Breast epithelium (tissue), 3 donors: ENCODE results near the gene ZNF492.

Experiments used
- CTCF ChIP-seq, 3 donors: fragments of 450-650 bp; IDR thresholded peaks; one replicate each; pipeline ENCODE4 v1.5.1; 2016 to 2017; ENCODE audit warnings: antibody characterized with exemption in 3 of 3, mild to moderate bottlenecking in 3 of 3, moderate library complexity in 3 of 3
- POLR2A ChIP-seq: fragments of 450-650 bp; IDR thresholded peaks from one replicate; pipeline ENCODE4 v1.6.1; 2016; ENCODE audit warnings: antibody characterized with exemption, mild to moderate bottlenecking, moderate library complexity

GRCh38 chr19:22606212-22606553, 27.9 kb upstream of the ZNF492 start:
- TF ChIP-seq CTCF (IDR thresholded peaks at IDR 0.05) (no peak), POLR2A (no peak)
